ENCODE measurements around the gene U2AF1. TPM values are rescaled to one million over a fixed set of nuclear protein-coding genes. Genes with fewer than 3 reads are reported as not detected.
"Not testable (repeated sequence)": the region's sequence is repeated elsewhere in the genome, so short reads cannot be mapped to it uniquely, and the experiment has no call there.

The U2AF1 gene
- total RNA-seq, 1 donor from 2014 or later, result 13.8 TPM

GRCh38 chr21:43090947-43091346, 16.4 kb downstream of the U2AF1 start:
- ATAC-seq; intact Hi-C loops (cut with DNase I); DNase-seq (ENCODE audit: missing footprints): not testable (repeated sequence)

DNA sequence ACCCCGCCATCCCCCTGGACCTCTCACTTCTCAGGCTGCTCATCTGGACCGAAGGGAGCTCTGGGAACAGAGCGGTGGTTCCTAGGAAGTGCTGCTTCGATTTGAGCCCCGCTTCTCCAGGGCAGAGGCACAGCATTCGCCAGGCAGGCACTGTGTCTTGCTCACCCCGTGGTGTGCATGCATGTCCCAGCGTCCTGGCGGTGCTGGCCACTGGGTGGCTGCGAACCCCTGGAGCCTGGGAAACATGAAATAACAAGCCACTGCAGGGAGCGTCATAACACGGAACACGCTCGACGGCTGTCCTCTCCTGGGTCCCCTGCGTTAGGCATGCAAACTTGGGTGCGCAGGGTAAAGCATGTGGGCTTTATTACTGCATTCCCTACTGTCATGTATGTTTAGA, 17.9 kb downstream of the U2AF1 start:
- ATAC-seq; DNase-seq (ENCODE audit: missing footprints); intact Hi-C loops (cut with DNase I): not testable (repeated sequence)

DNA sequence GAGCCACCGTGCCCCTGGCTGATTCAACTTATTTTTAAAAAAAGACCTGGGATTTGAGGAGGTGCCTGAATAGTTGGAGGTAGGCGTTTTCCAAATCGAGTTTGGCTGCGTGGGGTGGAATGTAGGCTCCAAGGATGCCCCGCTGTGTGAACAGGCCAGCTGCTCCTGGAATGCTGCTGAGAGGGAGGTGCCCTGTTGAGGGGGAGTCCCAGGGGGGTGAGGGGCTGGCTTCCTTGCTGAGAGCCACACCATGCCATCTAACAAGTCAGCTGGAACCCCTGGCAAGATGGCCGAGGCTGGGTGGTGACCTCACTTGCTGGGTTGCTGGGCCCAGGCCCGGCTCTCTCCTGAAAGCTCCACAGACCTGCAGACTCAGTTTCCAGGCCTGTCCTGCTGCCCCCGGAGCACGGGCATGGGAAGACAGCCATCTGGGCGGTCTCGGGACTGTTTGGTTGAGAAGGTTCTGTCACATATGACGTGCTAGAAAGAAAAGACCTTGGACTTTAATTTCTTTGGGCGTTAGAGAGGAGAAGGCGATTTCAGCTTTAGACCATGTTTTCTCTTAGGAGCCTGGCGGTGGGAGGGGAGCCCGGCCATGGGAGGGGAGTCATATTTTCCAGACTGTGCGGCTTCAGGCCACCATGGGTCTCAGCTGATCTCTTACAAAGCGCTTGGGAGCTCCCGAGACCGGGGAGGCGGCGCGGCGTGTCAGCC, 24.6 kb downstream of the U2AF1 start:
- ATAC-seq; DNase-seq (ENCODE audit: missing footprints); intact Hi-C loops (cut with DNase I): not testable (repeated sequence)

- intact Hi-C loops (cut with DNase I); DNase-seq (ENCODE audit: missing footprints); ATAC-seq: not testable (repeated sequence)
These were observed 30.7 kb downstream of the U2AF1 start for GRCh38 chr21:43076643-43077042.

GRCh38 chr21:43076023-43076637, 31.2 kb downstream of the U2AF1 start:
- intact Hi-C loops (cut with DNase I); DNase-seq (ENCODE audit: missing footprints); ATAC-seq: not testable (repeated sequence)

- intact Hi-C loops (cut with DNase I); DNase-seq (ENCODE audit: missing footprints): not testable (repeated sequence)
- ATAC-seq, result peak; percentile 62
These were observed 32.0 kb downstream of the U2AF1 start, which contains the start of gene CBS for GRCh38 chr21:43075170-43076022. Gene CBS (minus strand): TSS chr21:43075835. CDS start chr21:43072193, 3,642 bp downstream.

GRCh38 chr21:43074401-43075169, 32.8 kb downstream of the U2AF1 start:
- DNase-seq (ENCODE audit: missing footprints); intact Hi-C loops (cut with DNase I); ATAC-seq: not testable (repeated sequence)

DNA sequence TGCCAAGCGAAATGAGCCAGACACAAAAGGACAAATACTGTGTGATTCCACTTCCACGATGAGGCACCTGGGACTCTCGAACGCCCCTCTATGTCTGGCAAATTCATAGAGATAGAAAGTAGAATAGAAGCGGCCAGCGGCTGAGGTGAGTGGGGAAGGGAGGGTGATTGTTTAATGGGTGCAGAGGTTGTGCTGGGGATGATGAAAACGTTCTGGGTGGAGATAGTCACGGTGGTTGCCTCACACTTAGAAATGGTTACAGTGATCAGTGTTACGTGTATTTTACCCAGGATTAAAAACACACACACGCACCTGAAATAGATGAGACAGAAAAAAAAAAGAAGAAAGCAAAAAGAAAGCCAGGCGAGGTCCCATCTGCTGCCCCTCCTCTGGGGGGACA, 34.6 kb downstream of the U2AF1 start:
- not testable (repeated sequence) for ATAC-seq

GRCh38 chr21:43069682-43070081, 37.7 kb downstream of the U2AF1 start:
- intact Hi-C loops (cut with DNase I), result not testable (repeated sequence)

More for the DNA sequence above, 34.6 kb downstream of the U2AF1 start:
- DNase-seq (ENCODE audit: missing footprints); intact Hi-C loops (cut with DNase I): not testable (repeated sequence)

DNA sequence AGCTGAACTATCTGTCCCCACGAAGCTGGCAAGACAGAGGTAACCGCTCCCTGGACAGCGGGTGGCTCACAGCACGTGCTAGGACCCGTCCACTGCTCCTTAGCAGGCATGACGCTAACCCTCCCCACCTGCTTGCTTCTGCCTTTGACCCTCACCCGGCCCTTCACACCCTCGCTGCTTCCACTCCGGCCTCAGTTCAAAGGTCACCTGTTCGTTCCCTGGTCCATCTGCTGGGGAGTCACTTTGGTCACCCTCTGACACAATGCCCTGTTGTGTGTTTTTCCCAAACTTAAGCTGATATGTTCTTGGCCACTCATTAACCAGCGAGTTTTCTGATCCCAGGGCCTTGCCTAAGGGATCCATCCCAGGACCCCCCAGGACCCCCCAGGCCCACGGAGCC, 39.3 kb downstream of the U2AF1 start:
- ATAC-seq; intact Hi-C loops (cut with DNase I); DNase-seq (ENCODE audit: missing footprints): not testable (repeated sequence)

More at GRCh38 chr21:43069682-43070081, 37.7 kb downstream of the U2AF1 start:
- ATAC-seq; DNase-seq (ENCODE audit: missing footprints): not testable (repeated sequence)

DNA sequence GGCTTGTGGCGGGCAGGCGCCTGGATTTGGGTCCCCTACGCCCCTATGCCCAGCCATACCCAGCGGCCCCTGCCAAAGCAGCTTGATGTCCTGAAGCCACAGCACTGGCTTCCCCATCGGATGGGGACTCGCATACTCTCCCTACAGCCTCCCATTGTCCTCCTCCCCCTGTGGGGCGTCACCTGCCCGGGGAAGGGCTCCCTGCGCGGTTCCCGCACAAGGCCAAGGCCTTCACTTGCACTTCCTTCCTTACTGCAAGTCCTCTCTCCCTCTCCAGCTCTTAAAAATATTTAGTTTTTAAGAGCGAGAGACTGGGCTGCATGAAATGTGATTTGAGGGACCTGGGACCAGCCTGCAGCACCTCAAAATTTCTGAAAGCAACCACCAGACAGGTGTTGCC, 40.7 kb downstream of the U2AF1 start:
- intact Hi-C loops (cut with DNase I); DNase-seq (ENCODE audit: missing footprints); ATAC-seq: not testable (repeated sequence)

- ATAC-seq; DNase-seq (ENCODE audit: missing footprints); intact Hi-C loops (cut with DNase I): not testable (repeated sequence)
These were observed 41.4 kb downstream of the U2AF1 start for GRCh38 chr21:43065991-43066390.

GRCh38 chr21:43064265-43064917, 43.0 kb downstream of the U2AF1 start:
- DNase-seq (ENCODE audit: missing footprints); intact Hi-C loops (cut with DNase I); ATAC-seq: not testable (repeated sequence)

- intact Hi-C loops (cut with DNase I); DNase-seq (ENCODE audit: missing footprints); ATAC-seq: not testable (repeated sequence)
These were observed 44.3 kb downstream of the U2AF1 start for GRCh38 chr21:43062955-43063664.

DNA sequence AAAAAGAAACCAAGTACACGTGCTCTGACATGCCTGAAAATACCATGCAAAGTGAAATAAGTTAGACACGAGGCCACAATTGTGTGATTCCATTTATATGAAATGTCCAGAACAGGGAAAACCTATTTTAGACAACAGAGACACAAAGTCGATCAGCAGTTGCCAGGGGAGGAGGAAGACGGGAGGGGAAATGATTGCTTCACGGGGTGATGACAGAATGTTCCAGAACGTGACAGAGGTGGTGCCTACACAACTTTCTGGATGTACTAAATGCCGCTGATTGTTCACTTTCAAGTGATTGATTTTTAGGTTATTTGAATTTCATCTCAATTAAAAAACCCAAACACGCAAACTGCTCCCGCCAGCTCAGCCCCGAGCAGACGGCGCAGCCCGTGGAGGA, 54.3 kb downstream of the U2AF1 start:
- intact Hi-C loops (cut with DNase I); DNase-seq (ENCODE audit: missing footprints); ATAC-seq: not testable (repeated sequence)

DNA sequence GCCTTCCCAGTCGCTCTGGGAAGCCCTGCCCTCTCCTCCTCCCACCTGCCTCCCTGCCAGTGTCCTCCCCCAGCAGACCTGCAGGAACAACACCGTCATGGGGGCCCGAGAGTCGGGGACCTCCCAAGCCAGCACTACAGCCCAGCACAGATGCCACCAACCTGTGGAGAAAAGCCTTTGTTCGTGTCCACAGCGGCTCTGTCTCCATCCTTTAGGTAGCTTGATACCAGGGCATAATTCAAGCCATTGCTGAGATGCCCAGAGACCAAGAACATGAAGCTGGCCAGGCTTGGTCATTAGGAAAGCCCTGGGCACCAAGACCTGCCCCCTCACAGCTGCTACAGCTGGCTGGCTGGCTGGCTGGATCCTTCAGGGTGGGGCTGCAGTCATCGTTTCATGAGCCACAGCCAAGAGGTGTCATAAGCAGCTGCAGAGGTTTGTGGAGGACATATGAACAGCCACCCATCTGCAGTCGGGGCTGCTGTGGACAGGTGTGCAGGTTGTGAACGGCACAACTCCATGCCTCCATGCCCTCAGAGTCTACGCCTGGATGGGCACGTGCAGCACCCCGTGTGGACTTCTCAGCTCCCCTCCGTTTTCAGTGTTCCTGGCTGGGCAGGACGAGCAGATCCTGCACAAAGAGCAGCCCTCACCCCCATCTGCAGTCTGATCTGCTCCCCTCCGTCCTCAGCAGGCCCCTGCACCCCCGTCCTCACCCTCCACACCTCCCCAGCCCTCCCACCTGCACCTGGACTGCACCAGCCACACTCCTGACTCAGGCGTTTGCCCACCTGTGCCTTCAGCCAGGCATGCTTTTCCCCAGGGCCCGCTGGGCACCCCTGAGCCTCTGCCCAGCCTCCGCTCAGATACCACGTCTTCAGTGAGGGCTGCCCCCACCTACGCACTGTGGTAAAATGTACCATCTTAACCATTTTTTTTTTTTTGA, 61.2 kb downstream of the U2AF1 start:
- intact Hi-C loops (cut with DNase I); DNase-seq (ENCODE audit: missing footprints): not testable (repeated sequence)
- peak; percentile 24 for ATAC-seq

Measured in Right ventricle myocardium inferior (tissue), 1 donor.